ENCODE measurements around the gene DCX.

DCX gene

DNA sequence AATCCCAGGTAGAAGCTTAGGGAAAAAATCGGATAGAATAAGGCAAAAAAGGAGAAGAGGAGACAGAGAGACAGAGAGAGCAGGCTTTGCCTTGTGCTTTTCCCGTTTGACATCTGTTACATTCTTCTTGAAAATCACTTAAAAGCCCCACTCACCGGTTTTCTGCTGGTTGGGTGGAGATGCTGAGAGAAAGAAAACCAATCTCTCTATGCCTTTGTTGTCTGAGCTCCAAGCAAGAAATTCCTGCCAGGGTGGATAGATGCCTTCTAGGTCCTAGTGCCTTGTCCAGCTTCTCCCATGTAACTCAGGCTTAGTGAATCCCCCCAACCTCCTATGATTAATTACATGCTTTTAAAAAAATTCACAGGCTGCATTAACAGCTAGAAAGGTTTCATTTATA lies at the start of gene DCX:
Gene DCX (minus strand): TSS at position 210 of the 400 bp plus-strand sequence. CDS start 1,794 bp downstream, outside the sequence.
- peak; percentile 22 for DNase-seq (ENCODE audit: low spot score)

DNA sequence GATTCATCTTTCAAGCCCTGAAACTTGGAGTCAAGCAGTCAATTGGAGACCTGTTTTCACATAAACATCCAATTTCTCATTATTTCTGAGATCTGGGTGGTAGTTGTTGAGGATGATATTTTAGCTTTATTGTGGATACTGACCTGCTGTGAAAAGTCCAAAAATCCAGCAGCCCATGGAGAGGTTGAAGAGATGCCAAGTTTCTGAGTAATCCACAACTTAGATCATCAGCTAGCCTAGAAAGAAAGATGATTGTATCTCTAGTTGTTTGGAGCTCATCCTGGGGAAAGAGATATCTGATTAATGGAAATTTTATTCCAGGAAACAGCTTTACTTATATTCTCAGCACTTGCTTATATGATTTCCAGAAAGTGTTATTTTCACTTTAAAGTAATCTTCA lies 48.6 kb upstream of the DCX start:
- no peak for DNase-seq (ENCODE audit: low spot score)

DNA sequence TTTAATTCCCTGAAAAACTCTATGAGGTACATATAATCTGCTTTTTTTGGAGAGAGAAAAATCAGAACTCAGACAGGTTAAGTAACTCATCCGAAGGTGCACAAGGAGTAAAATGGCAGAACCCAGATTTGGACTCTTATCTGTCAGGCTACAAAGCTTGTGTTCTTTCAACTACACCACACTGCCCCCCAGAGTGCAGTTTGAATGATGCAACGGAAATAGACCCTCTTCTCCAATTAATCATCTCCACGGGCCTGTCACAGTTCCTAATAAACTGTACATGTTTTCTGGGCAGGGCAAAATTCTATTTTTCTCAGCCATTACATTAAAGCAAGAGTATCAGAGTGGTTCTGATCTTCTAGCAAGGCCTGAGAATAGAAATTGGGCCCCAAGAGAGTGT lies 35.3 kb upstream of the DCX start:
- DNase-seq (ENCODE audit: low spot score), result no peak

DNA sequence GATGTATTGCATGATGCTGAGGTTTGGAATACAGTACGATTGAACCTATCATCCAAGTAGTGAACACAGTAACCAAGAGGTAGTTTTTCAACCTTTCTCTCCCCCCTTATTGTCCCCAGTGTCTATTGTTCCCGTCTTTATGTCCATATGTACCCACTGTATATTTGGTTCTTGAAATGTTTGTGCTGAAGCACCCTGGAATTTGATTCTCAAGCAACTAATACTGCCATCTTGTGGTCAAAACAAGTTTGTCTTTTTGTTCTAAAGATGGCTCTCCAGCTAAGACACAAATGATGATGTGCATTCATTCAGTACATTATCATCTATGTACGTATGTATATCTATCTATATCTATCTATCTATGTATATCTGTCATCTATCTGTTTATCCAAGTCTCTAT lies 33.5 kb upstream of the DCX start:
- peak; percentile 13 for DNase-seq (ENCODE audit: low spot score)

DNA sequence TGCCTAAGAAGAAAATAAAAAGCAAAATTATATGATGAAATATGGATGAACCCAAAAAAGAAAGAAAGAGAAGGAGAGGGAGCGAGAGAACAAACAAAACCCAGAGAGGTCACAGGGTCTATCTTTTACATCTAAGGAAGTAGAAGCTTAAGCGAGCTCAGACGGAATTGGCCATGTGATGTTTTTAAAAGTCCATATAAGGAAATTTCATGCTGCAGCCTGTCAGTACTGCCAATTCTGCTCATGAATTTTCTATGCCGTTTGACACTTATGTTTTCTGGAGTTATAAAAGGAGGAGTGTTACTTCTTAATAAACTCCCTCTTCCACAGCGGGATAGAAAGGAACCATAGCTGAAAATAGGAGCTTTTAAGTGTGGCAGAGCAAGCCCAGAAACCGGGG lies 32.9 kb upstream of the DCX start:
- DNase-seq (ENCODE audit: low spot score), result no peak

DNA sequence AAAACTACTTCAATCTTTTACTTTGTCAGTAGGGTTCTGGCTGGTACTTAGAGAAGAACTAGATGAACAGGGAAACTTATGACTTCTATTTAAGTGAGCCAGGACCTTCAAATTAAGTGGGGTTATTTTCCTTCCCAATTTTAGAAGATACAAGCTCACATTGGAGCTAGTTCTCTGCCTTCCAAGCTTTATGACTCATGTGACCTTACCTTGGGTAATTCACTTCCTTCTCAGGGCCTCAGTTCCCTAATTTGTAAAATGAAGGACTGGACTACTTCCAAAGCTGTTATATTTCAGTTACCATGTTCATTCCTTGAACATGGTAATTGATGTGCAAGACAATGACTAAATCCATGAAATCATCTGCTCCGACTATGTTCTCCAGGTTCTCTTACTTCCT lies 32.0 kb upstream of the DCX start:
- no peak for DNase-seq (ENCODE audit: low spot score)

DNA sequence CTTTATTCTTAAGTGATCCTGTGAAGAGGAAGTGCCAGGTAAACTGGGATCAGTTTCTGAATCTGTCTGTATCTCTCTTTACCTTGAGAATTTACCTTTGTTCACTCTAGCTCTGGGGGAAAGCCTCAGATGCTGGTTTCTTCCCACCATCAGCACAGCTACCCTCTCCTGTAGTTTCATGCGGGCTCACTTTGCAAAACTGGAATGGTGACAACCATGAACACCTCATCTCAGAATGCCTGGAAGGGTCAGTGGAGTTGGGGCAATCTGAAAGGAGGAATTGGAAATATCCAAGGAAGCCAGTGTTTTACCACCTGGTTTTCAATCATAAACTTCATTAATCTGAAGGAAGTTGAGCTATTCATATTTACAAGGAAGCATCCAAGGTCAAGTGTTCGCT lies 30.8 kb upstream of the DCX start:
- no peak for DNase-seq (ENCODE audit: low spot score)

DNA sequence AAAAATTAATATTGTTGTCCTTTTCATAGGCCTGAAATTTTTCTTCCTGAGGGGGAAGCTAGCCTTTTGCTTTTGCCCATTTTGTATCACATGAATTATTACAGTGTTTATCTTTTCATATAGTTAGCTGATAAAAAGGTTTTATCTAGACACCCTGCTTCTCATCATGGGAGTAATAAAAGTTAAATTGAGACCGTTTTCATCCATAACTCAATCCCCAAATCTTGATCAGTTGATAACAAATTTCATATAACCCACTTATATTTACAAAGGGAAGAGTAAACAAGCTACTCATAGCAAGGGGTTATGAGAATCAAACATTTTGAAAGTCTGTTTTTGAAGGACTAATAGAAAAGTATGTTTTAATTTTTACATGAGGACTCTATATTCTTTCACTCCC lies 23.5 kb upstream of the DCX start:
- DNase-seq (ENCODE audit: low spot score), result no peak

DNA sequence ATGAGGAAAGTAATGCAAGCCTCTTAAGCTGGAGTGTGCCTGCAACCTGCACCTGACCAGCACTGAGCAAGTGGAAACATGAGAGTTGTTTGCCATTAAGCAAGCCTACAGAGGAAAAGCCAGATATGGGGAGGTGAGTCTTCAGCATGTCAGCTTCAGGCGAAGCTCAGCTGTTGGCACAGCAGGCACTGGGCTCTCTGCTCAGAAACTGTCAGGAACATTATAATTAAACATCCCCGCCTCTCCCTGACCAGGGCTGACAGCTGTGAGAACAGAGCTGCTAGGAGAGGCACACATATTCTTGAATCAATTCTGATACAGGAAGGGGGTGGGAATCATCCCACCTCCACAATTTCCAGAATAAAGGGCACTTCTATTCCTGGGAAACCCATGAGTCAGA lies 19.0 kb upstream of the DCX start:
- peak; percentile 60 for DNase-seq (ENCODE audit: low spot score)

DNA sequence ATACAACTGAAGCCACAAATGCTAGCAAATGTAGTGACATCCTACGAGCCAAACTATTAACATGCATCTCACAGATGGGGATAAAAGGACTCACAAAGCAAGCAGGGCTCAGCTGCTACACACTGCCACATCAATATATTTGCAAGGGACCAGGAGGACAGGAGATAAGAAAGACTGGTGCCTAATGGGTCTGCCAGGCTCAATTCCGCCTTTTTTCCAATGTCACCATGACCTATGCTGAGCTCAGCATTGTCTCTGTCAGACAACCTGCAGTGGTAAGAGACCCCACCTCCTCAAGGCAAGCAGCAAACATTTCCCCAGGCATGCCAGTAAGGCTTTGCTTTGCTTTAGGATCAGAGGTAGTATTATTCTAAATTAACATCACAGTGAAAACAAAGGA lies 435 bp downstream of the DCX start:
- no peak for DNase-seq (ENCODE audit: low spot score)

DNA sequence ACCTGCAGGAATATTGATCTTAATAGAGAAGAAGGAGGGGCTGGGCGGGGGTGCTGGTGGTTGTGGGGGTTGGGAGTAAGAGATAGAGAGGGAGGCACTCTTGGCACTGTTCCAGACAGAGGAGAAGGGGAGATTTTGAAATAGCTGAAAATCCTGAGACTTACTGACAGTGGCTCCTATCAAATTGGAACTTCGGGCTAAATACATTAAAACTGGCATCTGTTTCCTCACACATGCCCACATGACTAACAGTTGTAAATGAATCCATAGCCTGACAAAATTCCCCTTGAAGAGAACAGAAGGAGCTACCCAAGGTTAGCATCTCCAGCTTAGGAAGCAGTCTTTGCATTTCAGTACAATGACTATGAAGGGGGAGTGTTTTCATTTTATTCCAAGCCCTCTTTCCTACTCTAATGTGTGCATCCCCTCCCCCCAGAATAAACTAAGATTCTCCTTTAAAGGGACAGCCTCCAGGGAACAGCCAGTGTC lies 1.4 kb downstream of the DCX start:
- DNase-seq (ENCODE audit: low spot score), result no peak

DNA sequence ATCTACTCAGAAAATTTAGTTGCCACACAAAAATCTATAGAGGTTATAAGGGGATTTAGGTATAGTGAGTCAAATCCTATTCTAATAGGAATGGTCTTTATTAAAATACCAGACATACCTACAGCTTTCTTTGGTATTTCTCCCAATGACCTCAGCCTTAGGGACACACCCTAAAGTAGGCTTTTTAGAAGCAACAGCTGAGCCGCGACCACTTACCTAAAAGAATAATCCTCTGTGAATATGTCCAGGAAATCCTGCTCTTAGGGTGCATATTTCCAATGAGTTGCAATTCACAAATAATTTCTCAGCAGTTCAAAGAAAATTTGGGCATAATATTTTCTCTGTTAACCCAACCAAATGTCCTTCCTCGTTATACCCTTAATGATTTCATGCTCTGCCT lies 2.7 kb downstream of the DCX start:
- no peak for DNase-seq (ENCODE audit: low spot score)

DNA sequence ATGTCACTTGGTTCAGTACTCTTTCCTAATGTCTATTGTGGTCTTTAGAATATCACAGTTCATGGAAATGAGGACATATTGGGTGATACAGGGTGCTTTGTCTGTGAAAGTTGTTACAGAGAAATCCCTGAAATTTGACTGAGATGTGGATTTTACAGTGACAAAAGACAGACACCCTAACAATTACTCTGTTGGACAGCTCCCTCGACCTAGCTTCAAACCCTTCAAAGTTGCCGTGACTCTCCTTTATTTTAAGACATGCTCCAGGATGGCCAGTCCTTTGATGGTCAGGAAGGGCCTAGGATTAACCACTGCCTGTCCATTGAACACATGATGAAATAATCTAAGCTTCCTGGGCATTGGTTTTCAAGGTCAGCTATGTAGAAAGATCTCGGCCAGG lies 4.0 kb downstream of the DCX start:
- DNase-seq (ENCODE audit: low spot score), result no peak

DNA sequence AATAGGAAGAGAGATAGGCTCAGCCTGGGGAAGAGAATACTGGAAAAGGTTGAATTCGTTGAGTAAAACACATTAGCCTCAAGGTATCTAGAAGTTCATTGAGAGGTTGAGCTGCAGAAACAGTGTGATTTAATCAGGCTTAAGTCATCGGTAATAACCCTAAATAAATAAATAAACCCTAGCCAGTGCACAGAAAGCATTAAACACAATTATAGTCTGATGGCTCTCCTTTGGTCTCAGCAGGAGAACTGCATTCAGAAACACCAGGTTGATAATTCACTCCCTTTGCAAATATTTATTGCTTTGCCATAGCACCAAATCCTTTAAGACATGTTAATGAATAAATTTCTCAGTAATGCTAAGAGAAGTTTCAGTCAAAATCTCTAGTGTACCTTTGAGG lies 9.6 kb downstream of the DCX start:
- DNase-seq (ENCODE audit: low spot score), result no peak

DNA sequence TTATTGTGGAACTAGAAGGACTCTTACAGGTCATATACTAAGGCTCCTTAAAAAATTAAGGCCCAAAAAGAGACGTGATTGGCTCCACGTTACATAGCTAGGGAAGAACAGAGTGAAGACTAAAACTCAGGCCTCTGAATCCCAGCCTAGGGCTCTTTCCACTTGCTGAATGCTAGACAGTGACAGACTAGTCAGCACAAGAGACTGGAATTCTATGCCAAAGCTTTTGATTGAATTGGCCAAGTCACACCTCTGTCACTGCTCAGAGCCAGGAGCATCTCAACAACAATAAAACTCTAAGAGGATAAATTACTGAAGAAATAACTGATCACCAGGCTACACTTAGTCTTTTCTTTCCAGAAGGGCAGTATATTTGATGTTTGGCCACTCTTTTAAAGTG lies 16.8 kb downstream of the DCX start:
- DNase-seq (ENCODE audit: low spot score), result no peak

DNA sequence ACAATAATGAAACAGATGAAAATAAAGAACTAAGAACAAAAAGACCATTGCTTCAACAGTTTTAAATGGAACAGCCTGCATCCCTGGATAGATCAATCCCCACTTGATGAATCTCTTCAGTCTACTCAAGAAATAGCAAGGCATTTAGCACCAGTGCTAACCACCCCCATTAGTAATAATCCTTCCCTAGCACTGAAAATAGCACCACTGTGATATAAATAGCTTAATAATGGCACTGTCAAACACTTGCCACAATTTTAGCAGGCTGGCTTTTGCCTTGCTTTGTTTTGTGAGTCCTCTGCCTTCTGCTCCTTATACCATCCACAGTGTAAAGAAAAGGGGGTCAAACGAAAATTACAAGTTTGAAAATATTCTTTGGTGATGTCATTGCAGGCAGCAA lies 17.4 kb downstream of the DCX start:
- no peak for DNase-seq (ENCODE audit: low spot score)

DNA sequence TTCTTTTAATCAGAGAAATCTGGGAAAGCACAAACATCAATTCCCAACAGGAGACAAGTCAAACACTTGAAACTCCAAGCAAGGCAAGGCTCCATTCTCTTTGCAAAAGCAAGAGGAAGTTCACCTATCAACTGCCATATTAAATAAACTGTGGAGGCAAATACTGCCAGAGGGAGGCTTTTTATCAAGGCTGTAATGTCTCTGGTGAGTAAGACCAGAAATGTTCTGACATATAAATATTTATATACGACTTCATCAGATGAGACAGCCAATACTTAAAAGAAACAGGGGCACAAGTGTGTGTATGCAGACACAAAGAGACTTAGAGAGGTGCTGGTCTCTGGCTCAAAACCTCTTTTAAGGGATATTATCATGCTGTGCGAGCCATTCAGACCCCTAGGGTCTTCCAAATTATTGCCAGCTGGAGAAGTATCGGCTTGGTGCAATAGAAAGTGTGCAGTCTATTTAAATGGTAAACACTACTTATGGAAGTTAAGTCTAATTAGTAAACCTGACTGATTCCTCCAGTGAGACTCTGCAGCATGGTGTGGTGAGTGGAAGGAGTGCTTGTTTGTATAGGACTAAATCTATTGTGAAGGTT lies 24.4 kb downstream of the DCX start:
- DNase-seq (ENCODE audit: low spot score), result no peak

DNA sequence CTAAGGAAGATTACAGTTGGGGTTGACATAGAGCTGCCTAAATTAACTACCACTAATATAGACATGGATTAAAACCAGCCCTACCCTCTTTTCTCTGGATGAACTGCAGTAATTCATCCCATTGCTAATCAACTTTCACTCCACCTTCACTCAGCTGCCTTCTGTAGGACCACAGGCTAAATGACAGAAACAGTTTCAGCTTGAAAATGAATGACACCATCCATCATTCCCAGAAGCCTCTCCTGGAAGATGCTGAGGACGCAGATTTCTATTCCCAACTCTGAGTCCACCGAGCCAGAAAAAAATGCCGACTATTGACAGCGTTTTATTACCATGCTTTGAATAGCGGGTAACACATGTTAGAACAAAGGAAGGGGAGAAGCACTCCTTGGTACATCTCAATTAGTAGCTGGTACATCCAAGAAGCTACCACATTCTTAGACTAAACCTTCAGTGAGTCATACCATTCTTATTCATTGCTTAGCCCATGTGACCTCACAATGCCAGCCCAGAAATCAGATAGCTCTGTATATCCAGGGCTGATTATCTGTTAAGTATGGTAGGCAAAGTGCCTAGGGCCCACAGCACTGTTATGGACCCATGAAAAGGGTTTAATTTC lies 25.3 kb downstream of the DCX start:
- DNase-seq (ENCODE audit: low spot score), result no peak

DNA sequence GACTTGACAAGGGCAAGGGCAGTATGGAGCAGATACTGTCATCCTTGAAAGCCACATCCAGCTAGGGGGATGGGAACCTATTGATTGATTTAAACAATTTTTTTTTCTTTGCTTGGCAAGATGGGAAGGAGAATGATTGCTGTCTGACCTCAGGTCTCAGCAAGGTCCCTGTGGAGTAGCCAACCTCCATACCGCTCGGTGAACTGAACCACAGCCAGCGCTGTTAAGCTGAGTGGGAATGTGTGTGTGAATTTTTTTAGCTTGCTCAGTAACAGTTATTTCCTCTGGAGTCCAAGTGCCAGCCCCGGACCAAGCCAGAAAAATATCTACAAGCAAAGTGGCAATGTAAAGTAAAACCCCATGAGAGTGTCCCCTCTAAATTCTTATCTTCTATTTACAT lies 25.9 kb downstream of the DCX start:
- no peak for DNase-seq (ENCODE audit: low spot score)

DNA sequence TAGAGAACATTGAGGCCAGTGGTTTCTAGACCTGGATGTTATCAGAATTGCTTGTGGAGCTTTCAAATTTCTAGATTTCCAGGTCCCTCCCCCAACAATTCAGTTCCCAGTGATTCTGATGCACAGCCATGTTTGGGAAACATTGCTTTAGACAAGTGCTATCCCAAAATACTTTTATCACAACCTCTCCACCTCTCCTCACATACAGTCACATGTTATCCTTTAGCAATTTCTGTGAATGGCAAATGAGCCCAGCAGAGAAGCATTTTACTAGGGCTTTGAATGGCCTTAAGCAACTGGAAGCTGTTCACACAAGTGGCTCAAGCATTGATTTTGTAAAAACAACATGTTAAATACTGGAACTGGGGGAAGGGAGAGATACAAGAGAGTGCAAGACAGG lies 29.7 kb downstream of the DCX start:
- no peak for DNase-seq (ENCODE audit: low spot score)

DNA sequence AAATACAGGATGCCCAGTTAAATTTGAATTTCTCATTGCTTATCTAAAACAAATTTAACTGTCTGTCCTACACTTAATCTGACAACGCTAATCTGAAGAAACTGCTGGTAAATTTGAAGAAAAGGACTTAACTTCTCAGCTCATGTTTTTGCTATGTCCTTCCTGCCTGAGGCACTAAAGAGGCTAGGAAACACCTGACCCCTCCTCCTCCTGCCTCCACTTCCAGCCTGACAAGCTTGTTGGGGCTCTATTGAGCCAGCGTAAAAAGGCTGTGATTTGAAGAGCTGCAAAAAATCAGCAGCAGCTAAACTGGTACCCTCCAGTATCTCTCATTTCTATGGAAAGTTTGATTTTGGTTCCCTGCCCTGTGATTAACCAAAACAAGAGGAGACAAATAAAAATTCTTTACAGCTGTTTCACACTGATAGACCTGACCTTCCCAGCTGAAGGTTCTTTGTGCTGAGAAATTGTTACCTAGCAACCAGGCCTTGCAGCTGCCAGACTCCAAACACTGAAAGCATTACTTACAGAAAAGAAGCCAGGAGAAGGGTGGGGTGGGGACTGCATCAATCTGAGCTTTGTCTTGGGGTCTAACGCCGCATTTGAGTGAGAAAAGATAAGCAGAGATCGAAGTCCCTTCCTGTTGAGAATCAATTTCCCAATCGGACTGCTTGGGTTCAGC lies 35.0 kb downstream of the DCX start:
- DNase-seq (ENCODE audit: low spot score), result no peak

DNA sequence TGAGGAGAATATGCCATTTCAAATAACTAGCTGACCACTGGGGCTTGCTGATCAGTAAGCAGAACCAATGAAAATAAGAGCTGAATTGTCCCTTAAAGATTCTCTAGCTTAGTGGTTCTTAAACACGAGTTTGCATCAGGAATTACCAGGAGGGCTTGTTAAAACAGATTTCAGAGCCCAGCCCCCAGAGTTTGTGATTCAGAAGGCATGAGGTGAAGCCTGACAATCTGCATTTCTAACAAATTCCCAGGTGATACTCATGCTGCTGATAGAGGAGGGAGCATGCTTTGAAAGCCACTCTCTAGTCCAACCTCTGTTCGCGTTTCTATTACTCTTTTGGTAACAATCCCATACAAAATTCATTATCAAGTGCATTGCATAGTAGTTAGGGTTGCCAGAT lies 35.5 kb downstream of the DCX start:
- no peak for DNase-seq (ENCODE audit: low spot score)

DNA sequence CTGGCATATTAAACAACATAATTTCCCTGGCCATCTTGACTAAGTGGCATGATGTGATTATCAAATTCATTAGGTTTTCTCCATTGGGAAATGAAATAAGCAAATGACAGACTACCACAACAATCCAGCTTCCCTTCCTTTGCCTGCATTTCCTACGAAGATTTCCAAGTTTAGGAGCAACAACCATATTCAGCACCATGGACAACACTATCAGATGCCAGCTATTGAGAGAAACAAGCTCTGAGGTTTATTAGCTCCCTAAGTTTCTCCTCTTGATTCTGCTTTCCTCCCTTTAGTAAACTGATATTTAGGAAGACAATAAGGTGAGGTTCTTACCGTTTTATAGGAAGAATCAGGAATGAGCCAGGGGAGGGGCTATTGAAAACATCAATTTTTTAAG lies 36.2 kb downstream of the DCX start:
- no peak for DNase-seq (ENCODE audit: low spot score)

DNA sequence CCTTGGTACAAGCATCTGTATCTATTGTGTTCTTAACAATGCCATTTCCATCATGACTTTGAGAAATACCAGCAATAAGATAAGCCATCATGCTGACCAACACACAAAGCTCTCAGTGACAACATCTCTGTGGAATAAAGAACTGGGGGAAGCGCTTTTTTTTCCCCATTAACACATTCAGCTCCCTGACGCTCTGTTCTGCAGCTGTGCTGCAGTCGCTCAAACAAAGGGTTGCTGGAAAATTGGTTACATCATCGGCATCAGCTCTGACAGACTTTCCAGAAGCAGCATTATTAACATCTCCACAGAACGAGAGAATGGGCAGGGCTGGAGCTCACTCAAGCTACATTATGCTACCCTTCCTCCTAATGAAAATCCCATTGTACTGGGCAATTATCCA lies 39.9 kb downstream of the DCX start:
- DNase-seq (ENCODE audit: low spot score), result no peak

Data from putamen (tissue), 1 donor.